ENCODE data around the gene FAM237A. TPM values are rescaled to one million over a fixed set of nuclear protein-coding genes. Genes with fewer than 3 reads are reported as not detected.

Gene FAM237A
- total RNA-seq, 4 donors from 2014 or later: not detected

DNA sequence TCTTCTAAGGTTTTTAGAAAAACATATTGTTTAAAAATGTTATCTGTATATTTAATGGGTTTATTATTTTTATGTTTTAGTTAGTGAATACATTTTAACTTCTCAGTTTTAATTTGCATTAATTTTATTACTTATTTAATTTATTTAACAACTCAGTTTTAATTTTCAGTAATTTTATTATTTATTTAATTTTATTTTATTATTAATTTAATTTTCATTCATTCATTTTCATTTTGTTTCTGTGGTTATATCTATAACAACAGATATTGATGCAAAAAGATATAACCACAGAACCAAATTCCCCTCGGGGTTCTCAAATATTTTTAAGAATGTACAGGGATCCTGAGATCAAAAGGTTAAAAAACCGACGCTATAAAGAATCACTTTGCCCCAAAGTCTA is 23.0 kb downstream of the FAM237A start:
- Histone ChIP-seq H3K4me3 (no peak overlapping the region), H3K27me3 (peaks cover 0 to 19% (median 0%) of the 10 kb centered on the region in 4 donors), H3K36me3 (no peaks in the 10 kb centered on the region), H3K27ac (replicated peaks in 1 of 4) (no peak overlapping the region), H3K9me3 (no peaks in the 10 kb centered on the region), H3K4me1 (no peaks in the 10 kb centered on the region)
- intact Hi-C loops (cut with DNase I): no loop called here
- WGBS: 81% methylated on average over 3 of the region's 3 CpGs
- TF ChIP-seq, protein P1, sequence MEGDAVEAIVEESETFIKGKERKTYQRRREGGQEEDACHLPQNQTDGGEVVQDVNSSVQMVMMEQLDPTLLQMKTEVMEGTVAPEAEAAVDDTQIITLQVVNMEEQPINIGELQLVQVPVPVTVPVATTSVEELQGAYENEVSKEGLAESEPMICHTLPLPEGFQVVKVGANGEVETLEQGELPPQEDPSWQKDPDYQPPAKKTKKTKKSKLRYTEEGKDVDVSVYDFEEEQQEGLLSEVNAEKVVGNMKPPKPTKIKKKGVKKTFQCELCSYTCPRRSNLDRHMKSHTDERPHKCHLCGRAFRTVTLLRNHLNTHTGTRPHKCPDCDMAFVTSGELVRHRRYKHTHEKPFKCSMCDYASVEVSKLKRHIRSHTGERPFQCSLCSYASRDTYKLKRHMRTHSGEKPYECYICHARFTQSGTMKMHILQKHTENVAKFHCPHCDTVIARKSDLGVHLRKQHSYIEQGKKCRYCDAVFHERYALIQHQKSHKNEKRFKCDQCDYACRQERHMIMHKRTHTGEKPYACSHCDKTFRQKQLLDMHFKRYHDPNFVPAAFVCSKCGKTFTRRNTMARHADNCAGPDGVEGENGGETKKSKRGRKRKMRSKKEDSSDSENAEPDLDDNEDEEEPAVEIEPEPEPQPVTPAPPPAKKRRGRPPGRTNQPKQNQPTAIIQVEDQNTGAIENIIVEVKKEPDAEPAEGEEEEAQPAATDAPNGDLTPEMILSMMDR (IDR thresholded peaks at IDR 0.05): no peak
- TF ChIP-seq EP300 (IDR thresholded peaks at IDR 0.05): no peak
- no peak for TF ChIP-seq POLR2A (IDR thresholded peaks at IDR 0.05; ENCODE audit: low read depth)
- TF ChIP-seq POLR2AphosphoS5 (IDR thresholded peaks at IDR 0.05): no peak
- DNase-seq (ENCODE audit: extremely low spot score): no peak

DNA sequence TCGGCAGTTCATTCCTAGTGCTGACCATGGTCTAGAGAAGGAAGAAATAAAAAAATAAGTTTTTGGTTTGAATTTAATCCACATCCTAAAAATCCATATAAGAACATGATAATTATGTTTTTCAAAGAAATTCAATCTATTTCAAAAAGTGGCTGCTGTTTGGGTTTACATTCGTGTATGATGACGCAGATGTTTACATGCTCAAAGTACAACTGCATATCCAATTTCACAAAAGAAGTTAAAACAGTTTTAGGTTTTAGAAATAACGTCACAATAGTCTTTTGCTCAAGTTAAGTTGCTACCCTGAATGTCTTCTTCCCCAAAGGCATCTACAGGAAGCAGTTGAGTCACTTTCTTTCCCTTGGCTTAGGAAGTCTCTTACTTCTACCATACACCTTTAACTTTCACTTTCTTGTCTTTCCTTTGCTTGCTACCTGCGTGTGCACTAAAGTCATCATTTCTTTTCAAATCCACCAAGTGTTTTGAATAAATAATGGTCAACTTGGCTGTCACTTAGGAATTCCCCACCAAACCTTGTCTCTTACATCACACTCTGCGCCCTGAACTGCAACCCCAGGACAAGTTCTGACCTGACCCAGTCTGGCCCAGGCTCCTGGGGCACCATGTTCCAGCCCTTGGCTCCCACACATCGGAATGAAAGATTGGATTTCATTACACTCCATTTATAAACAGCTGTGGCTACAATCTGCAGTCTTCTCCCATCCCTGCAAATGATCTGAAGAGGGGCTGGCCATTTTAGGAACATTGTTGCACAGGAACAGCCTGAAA is 28.4 kb downstream of the FAM237A start:
- Histone ChIP-seq H3K27ac (replicated peaks in 1 of 4) (no peak overlapping the region), H3K9me3 (no peaks in the 10 kb centered on the region), H3K4me3 (no peak overlapping the region), H3K36me3 (no peaks in the 10 kb centered on the region), H3K4me1 (no peaks in the 10 kb centered on the region), H3K27me3 (peaks cover 0 to 20% (median 0%) of the 10 kb centered on the region in 4 donors)
- TF ChIP-seq, protein P1 (IDR thresholded peaks at IDR 0.05): no peak
- no peak for TF ChIP-seq POLR2AphosphoS5 (IDR thresholded peaks at IDR 0.05)
- no peak for TF ChIP-seq POLR2A (IDR thresholded peaks at IDR 0.05; ENCODE audit: low read depth)
- no peak for TF ChIP-seq EP300 (IDR thresholded peaks at IDR 0.05)
- intact Hi-C loops (cut with DNase I): no loop called here
- no peak for DNase-seq (ENCODE audit: extremely low spot score)
- 78% methylated on average over 7 of the region's 7 CpGs for WGBS

DNA sequence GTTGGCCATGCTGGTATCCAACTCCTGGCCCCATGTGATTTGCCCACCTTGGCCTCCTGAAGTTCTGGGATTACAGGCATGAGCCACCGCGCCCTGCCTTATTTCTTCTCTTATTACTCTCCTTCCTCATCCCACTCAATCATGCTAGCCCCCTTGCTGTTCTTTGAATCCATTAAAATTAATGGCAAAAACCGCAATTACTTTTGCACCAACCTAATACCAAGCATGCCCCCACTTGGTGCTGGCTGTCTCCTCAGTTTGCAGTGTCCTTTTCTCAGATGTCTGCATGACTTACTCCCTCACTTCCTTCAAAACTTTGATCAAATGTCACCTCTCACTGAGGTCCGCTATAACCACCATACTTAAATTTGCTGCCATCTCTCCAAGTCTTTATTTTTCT is 41.3 kb downstream of the FAM237A start:
- Histone ChIP-seq H3K4me3 (no peak overlapping the region), H3K9me3 (no peaks in the 10 kb centered on the region), H3K27me3 (peaks cover 0 to 4% (median 0%) of the 10 kb centered on the region in 4 donors), H3K27ac (replicated peaks in 1 of 4) (no peak overlapping the region), H3K4me1 (no peaks in the 10 kb centered on the region), H3K36me3 (no peaks in the 10 kb centered on the region)
- TF ChIP-seq POLR2AphosphoS5 (IDR thresholded peaks at IDR 0.05) (no peak), EP300 (IDR thresholded peaks at IDR 0.05) (no peak), POLR2A (IDR thresholded peaks at IDR 0.05; ENCODE audit: low read depth) (no peak)
- TF ChIP-seq, protein P1 (IDR thresholded peaks at IDR 0.05): no peak
- DNase-seq (ENCODE audit: extremely low spot score): no peak
- intact Hi-C loops (cut with DNase I): no loop called here
- WGBS: 92% methylated on average over 4 of the region's 4 CpGs

DNA sequence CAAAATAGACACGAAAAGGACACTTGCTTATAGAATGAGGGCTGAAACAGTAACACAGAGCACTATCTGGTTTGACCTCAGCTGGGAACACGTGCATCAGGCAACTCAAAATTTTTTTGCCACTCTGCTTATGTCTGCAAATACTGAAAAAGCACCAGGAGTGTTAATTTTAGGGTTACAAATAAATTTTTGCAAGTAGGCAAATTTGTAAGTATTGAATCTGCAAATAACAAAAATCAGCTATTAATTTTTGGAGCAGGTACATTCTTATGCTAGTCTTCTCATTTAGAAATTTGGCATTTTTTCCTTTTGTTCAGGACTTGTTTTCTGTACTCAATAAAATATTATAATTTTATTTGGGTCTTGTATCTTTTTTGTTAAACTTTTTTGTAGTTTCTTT is 46.2 kb downstream of the FAM237A start:
- Histone ChIP-seq H3K27me3 (peaks cover 0 to 4% (median 0%) of the 10 kb centered on the region in 4 donors), H3K36me3 (no peaks in the 10 kb centered on the region), H3K4me3 (no peak overlapping the region), H3K27ac (replicated peaks in 1 of 4) (no peak overlapping the region), H3K9me3 (no peaks in the 10 kb centered on the region), H3K4me1 (no peaks in the 10 kb centered on the region)
- WGBS: 63% methylated on average over 2 of the region's 2 CpGs
- DNase-seq (ENCODE audit: extremely low spot score): no peak
- TF ChIP-seq POLR2A (IDR thresholded peaks at IDR 0.05; ENCODE audit: low read depth) (no peak), EP300 (IDR thresholded peaks at IDR 0.05) (no peak), POLR2AphosphoS5 (IDR thresholded peaks at IDR 0.05) (no peak)
- TF ChIP-seq, protein P1 (IDR thresholded peaks at IDR 0.05): no peak
- intact Hi-C loops (cut with DNase I): no loop called here

All from esophagus muscularis mucosa (tissue), 4 donors.